ENCODE measurements around the gene SNRNP40.

Gene SNRNP40

GRCh38 chr1:31257213-31257612 is 39.4 kb downstream of the SNRNP40 start:
- TF ChIP-seq TCF12 (IDR thresholded peaks at IDR 0.05; ENCODE audit: low read depth) = no peak
- no peak for TF ChIP-seq YY1 (IDR thresholded peaks at IDR 0.05; ENCODE audit: low read depth)
- no peak for TF ChIP-seq EGR1 (IDR thresholded peaks at IDR 0.05)
- TF ChIP-seq, protein P1, sequence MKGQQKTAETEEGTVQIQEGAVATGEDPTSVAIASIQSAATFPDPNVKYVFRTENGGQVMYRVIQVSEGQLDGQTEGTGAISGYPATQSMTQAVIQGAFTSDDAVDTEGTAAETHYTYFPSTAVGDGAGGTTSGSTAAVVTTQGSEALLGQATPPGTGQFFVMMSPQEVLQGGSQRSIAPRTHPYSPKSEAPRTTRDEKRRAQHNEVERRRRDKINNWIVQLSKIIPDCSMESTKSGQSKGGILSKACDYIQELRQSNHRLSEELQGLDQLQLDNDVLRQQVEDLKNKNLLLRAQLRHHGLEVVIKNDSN (IDR thresholded peaks at IDR 0.05) = no peak
- no peak for TF ChIP-seq CREB1 (IDR thresholded peaks at IDR 0.05; ENCODE audit: low read depth)
- TF ChIP-seq EP300 (IDR thresholded peaks at IDR 0.05; ENCODE audit: borderline replicate concordance) = no peak
- TF ChIP-seq ZBTB7A (IDR thresholded peaks at IDR 0.05; ENCODE audit: low read depth) = no peak
- no peak for TF ChIP-seq MAX (IDR thresholded peaks at IDR 0.05)
- TF ChIP-seq, protein P2, sequence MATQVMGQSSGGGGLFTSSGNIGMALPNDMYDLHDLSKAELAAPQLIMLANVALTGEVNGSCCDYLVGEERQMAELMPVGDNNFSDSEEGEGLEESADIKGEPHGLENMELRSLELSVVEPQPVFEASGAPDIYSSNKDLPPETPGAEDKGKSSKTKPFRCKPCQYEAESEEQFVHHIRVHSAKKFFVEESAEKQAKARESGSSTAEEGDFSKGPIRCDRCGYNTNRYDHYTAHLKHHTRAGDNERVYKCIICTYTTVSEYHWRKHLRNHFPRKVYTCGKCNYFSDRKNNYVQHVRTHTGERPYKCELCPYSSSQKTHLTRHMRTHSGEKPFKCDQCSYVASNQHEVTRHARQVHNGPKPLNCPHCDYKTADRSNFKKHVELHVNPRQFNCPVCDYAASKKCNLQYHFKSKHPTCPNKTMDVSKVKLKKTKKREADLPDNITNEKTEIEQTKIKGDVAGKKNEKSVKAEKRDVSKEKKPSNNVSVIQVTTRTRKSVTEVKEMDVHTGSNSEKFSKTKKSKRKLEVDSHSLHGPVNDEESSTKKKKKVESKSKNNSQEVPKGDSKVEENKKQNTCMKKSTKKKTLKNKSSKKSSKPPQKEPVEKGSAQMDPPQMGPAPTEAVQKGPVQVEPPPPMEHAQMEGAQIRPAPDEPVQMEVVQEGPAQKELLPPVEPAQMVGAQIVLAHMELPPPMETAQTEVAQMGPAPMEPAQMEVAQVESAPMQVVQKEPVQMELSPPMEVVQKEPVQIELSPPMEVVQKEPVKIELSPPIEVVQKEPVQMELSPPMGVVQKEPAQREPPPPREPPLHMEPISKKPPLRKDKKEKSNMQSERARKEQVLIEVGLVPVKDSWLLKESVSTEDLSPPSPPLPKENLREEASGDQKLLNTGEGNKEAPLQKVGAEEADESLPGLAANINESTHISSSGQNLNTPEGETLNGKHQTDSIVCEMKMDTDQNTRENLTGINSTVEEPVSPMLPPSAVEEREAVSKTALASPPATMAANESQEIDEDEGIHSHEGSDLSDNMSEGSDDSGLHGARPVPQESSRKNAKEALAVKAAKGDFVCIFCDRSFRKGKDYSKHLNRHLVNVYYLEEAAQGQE (IDR thresholded peaks at IDR 0.05; ENCODE audit: low read depth) = no peak
- TF ChIP-seq TEAD4 (IDR thresholded peaks at IDR 0.05) = no peak
- no peak for TF ChIP-seq RAD21 (IDR thresholded peaks at IDR 0.05; ENCODE audit: low read depth)
- TF ChIP-seq FOXM1 (IDR thresholded peaks at IDR 0.05; ENCODE audit: borderline replicate concordance, low read depth) = no peak
- TF ChIP-seq TAF1 (IDR thresholded peaks at IDR 0.05; ENCODE audit: low read depth) = no peak
- TF ChIP-seq NFIC (IDR thresholded peaks at IDR 0.05) = no peak

DNA sequence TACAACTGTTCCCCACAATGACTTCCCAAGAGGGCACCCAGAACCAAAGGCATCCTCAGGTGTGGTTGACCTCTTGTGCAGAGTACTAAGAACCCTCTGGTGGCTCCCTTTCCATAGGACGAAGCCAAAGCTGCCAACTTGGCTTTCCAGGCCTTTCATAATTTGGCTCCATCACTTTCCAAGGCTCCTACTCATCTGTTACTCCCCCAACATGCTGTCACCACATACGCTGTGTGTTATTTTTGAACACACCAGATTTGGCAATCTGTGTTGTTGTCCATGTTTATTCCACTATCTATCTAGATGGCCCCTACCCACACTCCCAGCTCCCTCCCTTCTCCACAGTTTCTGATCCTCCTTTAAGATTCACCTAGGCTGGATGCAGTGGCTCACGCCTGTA is 46.7 kb downstream of the SNRNP40 start:
- TF ChIP-seq, protein P2 (IDR thresholded peaks at IDR 0.05; ENCODE audit: low read depth) = no peak
- no peak for TF ChIP-seq FOXM1 (IDR thresholded peaks at IDR 0.05; ENCODE audit: borderline replicate concordance, low read depth)
- TF ChIP-seq CEBPB (IDR thresholded peaks at IDR 0.05) = no peak
- no peak for TF ChIP-seq NFIC (IDR thresholded peaks at IDR 0.05)
- no peak for TF ChIP-seq RAD21 (IDR thresholded peaks at IDR 0.05; ENCODE audit: low read depth)
- TF ChIP-seq CREB1 (IDR thresholded peaks at IDR 0.05; ENCODE audit: low read depth) = no peak
- TF ChIP-seq ZBTB7A (IDR thresholded peaks at IDR 0.05; ENCODE audit: low read depth) = no peak
- TF ChIP-seq TEAD4 (IDR thresholded peaks at IDR 0.05) = no peak
- TF ChIP-seq EGR1 (IDR thresholded peaks at IDR 0.05) = no peak
- TF ChIP-seq EP300 (IDR thresholded peaks at IDR 0.05; ENCODE audit: borderline replicate concordance) = no peak
- TF ChIP-seq TCF12 (IDR thresholded peaks at IDR 0.05; ENCODE audit: low read depth) = no peak
- TF ChIP-seq YY1 (IDR thresholded peaks at IDR 0.05; ENCODE audit: low read depth) = no peak
- TF ChIP-seq MAX (IDR thresholded peaks at IDR 0.05) = no peak
- no peak for TF ChIP-seq TAF1 (IDR thresholded peaks at IDR 0.05; ENCODE audit: low read depth)
- TF ChIP-seq, protein P1 (IDR thresholded peaks at IDR 0.05) = no peak

GRCh38 chr1:31248276-31248675 is 48.3 kb downstream of the SNRNP40 start:
- TF ChIP-seq MAX (IDR thresholded peaks at IDR 0.05) (no peak), TAF1 (IDR thresholded peaks at IDR 0.05; ENCODE audit: low read depth) (no peak), TEAD4 (IDR thresholded peaks at IDR 0.05) (no peak), CEBPB (IDR thresholded peaks at IDR 0.05) (no peak), RAD21 (IDR thresholded peaks at IDR 0.05; ENCODE audit: low read depth) (no peak), EGR1 (IDR thresholded peaks at IDR 0.05) (no peak), CREB1 (IDR thresholded peaks at IDR 0.05; ENCODE audit: low read depth) (no peak), NFIC (IDR thresholded peaks at IDR 0.05) (no peak), FOXM1 (IDR thresholded peaks at IDR 0.05; ENCODE audit: borderline replicate concordance, low read depth) (no peak)
- TF ChIP-seq, protein P1 (IDR thresholded peaks at IDR 0.05) = no peak
- TF ChIP-seq, protein P2 (IDR thresholded peaks at IDR 0.05; ENCODE audit: low read depth) = no peak

GRCh38 chr1:31244326-31244725 is 52.3 kb downstream of the SNRNP40 start:
- TF ChIP-seq CEBPB (IDR thresholded peaks at IDR 0.05) (no peak), NFIC (IDR thresholded peaks at IDR 0.05) (no peak), FOXM1 (IDR thresholded peaks at IDR 0.05; ENCODE audit: borderline replicate concordance, low read depth) (no peak)
- TF ChIP-seq, protein P2 (IDR thresholded peaks at IDR 0.05; ENCODE audit: low read depth) = no peak

Data from Ishikawa (cell line).